DOHH2 (cell line): ENCODE measurements around the gene USP30.

Experiments used
- H3F3A ChIP-seq: fragments of 200-600 bp; sonication (generic), shearing (Covaris generic); 2 replicates; pipeline ENCODE4 v1.6.0; 2016; ENCODE audit warnings: antibody characterized with exemption, mild to moderate bottlenecking; ENCODE audit not compliant: control insufficient read depth, insufficient read depth
- H3K27ac ChIP-seq: fragments of 200-600 bp; sonication (generic); 2 replicates; pipeline ENCODE4 v1.5.1; 2014; ENCODE audit warnings: low read depth, mild to moderate bottlenecking, low read length, moderate library complexity
- H3K27me3 ChIP-seq: fragments of 200-600 bp; sonication (generic); 2 replicates; pipeline ENCODE4 v1.6.1; 2014; ENCODE audit warnings: mild to moderate bottlenecking, low read length, mixed read lengths; ENCODE audit not compliant: control insufficient read depth
- H3K36me3 ChIP-seq: fragments of 200-600 bp; sonication (generic); 2 replicates; pipeline ENCODE4 v1.6.1; 2014; ENCODE audit warnings: mild to moderate bottlenecking, low read length, moderate library complexity, mixed read lengths; ENCODE audit not compliant: control insufficient read depth
- H3K4me1 ChIP-seq: fragments of 200-600 bp; sonication (generic); 2 replicates; pipeline ENCODE4 v1.6.1; 2014; ENCODE audit warnings: mild to moderate bottlenecking, low read length, mixed read lengths; ENCODE audit not compliant: control insufficient read depth
- H3K4me2 ChIP-seq: fragments of 200-600 bp; sonication (generic); 2 replicates; pipeline ENCODE4 v1.6.0; 2014; ENCODE audit warnings: mild to moderate bottlenecking, low read length, moderate library complexity
- H3K4me3 ChIP-seq: fragments of 200-600 bp; sonication (generic); 2 replicates; pipeline ENCODE4 v1.5.1; 2014; ENCODE audit warnings: mild to moderate bottlenecking, low read length, mixed read lengths
- H3K79me2 ChIP-seq: fragments of 200-600 bp; sonication (generic); 2 replicates; pipeline ENCODE4 v1.6.1; 2014; ENCODE audit warnings: mild to moderate bottlenecking, low read length, mixed read lengths; ENCODE audit not compliant: control insufficient read depth
- H3K9me2 ChIP-seq: fragments of 200-600 bp; sonication (generic); replicated peaks from 2 replicates; pipeline ENCODE4 v1.6.1; 2014; ENCODE audit warnings: mild to moderate bottlenecking, low read length, mixed read lengths; ENCODE audit not compliant: control insufficient read depth
- H3K9me3 ChIP-seq: fragments of 200-600 bp; sonication (generic); 2 replicates; pipeline ENCODE4 v1.6.1; 2014; ENCODE audit warnings: antibody characterized with exemption, low read length, mixed read lengths; ENCODE audit not compliant: control insufficient read depth, insufficient read depth
- H4K20me1 ChIP-seq: fragments of 200-600 bp; sonication (generic); 2 replicates; pipeline ENCODE4 v1.6.0; 2014; ENCODE audit warnings: low read depth, mild to moderate bottlenecking, antibody characterized with exemption, low read length, moderate library complexity; ENCODE audit not compliant: control insufficient read depth, insufficient read depth
- EZH2phosphoT487 ChIP-seq: fragments of 200-600 bp; sonication (generic); IDR thresholded peaks from 2 replicates; pipeline ENCODE4 v1.6.1; 2017; ENCODE audit warnings: borderline replicate concordance, mild to moderate bottlenecking, antibody characterized with exemption, low read length, moderate library complexity, mixed read lengths
- TF ChIP-seq, protein P1 (sequence below): fragments of 200-600 bp; sonication (generic); IDR thresholded peaks from one replicate; pipeline ENCODE4 v1.5.1; 2014; ENCODE audit warnings: antibody characterized with exemption, mild to moderate bottlenecking, low read depth, low read length; ENCODE audit not compliant: poor library complexity, severe bottlenecking

USP30 gene

DNA sequence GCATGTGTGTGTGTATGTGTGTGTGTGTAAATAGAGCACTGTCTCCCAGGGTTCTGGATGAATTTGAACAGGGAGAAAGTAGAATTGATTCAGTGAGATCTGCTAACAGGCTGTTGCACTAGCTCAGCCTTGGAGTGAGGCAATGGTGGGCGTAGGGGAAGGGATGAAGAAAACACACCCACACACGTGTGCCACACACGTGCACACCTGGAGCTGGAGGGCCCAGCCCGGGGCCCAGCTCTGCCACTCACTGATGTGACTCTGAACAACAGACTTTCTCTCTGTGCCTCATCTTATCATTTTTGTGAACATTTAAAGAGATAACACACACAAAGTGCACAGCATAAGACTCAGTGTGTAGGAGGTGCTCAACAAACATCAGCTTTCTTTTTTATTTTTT, 68.2 kb downstream of the USP30 start:
- H3F3A ChIP-seq = no peaks in the 10 kb centered on the region
- no peak overlapping the region for H3K4me3 ChIP-seq
- H4K20me1 ChIP-seq = no peaks in the 10 kb centered on the region
- TF ChIP-seq, protein P1, sequence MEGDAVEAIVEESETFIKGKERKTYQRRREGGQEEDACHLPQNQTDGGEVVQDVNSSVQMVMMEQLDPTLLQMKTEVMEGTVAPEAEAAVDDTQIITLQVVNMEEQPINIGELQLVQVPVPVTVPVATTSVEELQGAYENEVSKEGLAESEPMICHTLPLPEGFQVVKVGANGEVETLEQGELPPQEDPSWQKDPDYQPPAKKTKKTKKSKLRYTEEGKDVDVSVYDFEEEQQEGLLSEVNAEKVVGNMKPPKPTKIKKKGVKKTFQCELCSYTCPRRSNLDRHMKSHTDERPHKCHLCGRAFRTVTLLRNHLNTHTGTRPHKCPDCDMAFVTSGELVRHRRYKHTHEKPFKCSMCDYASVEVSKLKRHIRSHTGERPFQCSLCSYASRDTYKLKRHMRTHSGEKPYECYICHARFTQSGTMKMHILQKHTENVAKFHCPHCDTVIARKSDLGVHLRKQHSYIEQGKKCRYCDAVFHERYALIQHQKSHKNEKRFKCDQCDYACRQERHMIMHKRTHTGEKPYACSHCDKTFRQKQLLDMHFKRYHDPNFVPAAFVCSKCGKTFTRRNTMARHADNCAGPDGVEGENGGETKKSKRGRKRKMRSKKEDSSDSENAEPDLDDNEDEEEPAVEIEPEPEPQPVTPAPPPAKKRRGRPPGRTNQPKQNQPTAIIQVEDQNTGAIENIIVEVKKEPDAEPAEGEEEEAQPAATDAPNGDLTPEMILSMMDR = no peak
- TF ChIP-seq EZH2phosphoT487 = no peak
- peaks cover 9% of the 10 kb centered on the region for H3K27me3 ChIP-seq
- H3K4me2 ChIP-seq = no peak overlapping the region
- H3K9me2 ChIP-seq = no peaks in the 10 kb centered on the region
- no peaks in the 10 kb centered on the region for H3K79me2 ChIP-seq
- no peak overlapping the region for H3K27ac ChIP-seq
- no peaks in the 10 kb centered on the region for H3K4me1 ChIP-seq
- H3K9me3 ChIP-seq = no peaks in the 10 kb centered on the region
- no peaks in the 10 kb centered on the region for H3K36me3 ChIP-seq

DNA sequence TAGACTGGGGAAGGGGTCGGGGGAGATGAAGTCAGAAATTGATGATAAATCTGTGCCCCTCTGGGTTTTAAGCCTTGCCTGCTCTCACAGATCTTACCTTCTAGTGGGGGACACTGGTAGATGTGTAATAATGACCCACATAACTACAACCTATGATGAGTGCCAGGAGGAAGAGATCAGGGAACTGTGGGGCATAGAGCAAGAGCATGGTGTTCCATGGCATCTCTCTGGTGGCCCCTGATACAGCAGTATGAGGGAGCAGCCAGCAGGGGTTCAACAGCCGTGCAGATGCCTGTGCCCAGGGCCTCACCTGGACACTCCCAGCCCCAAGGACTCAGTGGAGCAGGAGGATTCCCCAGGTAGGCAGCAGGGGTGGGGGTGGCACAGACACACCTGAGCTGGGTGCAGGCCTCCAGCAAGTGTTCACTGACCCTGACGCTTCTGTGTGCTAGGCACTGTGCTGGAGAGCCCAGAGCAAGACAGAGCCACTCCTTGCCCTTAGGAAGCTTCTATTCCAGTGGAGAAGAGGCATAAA, 69.0 kb downstream of the USP30 start:
- peaks cover 9% of the 10 kb centered on the region for H3K27me3 ChIP-seq
- no peaks in the 10 kb centered on the region for H3K79me2 ChIP-seq
- H3F3A ChIP-seq = no peaks in the 10 kb centered on the region
- H3K9me2 ChIP-seq = no peaks in the 10 kb centered on the region
- H3K4me2 ChIP-seq = no peak overlapping the region
- H3K36me3 ChIP-seq = no peaks in the 10 kb centered on the region
- no peaks in the 10 kb centered on the region for H3K9me3 ChIP-seq
- TF ChIP-seq, protein P1 = no peak
- TF ChIP-seq EZH2phosphoT487 = no peak
- H3K4me3 ChIP-seq = no peak overlapping the region
- H3K27ac ChIP-seq = no peak overlapping the region
- no peaks in the 10 kb centered on the region for H4K20me1 ChIP-seq
- H3K4me1 ChIP-seq = no peaks in the 10 kb centered on the region

DNA sequence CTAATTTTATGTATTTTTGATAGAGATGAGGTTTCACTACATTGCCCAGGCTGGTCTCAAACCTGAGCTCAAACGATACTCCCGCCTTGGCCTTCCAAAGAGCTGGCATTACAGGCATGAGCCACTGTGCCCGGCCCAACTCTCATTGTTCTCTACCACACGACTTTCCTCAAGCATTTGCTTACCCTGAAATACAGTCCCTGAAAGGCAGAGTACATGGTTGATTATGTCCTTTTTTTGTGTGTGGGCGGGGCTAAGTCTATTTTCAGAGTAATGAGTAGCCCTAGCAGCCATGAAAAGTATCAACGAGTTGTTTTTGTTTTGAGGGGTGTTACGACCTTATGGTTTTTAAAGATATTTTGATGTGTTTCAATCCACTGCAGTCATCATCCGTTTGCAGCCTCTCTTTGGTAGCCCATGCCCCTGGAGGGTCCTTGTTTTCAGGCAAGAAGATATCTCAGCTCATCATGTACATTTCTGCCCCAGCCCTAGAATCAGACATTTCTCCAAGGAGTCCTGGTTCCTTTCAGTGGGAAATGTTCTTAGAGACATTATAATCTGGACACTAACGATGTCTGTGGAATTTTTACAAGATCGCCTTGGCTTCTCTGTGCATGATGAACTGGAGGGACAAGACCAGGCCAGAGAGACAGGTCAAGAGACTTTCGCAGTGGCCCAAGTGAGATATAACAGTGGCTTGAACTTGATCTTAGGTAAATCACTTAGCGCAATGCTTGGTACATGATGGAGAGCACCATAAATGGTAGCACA, 72.7 kb downstream of the USP30 start:
- no peak overlapping the region for H3K4me2 ChIP-seq
- peaks cover 9% of the 10 kb centered on the region for H3K27me3 ChIP-seq
- H3K9me2 ChIP-seq = no peaks in the 10 kb centered on the region
- H3K27ac ChIP-seq = no peak overlapping the region
- H3F3A ChIP-seq = no peaks in the 10 kb centered on the region
- TF ChIP-seq EZH2phosphoT487 = no peak
- TF ChIP-seq, protein P1 = no peak
- H3K4me3 ChIP-seq = no peak overlapping the region
- H3K79me2 ChIP-seq = no peaks in the 10 kb centered on the region
- no peaks in the 10 kb centered on the region for H3K4me1 ChIP-seq
- no peaks in the 10 kb centered on the region for H4K20me1 ChIP-seq
- H3K36me3 ChIP-seq = no peaks in the 10 kb centered on the region
- no peaks in the 10 kb centered on the region for H3K9me3 ChIP-seq
